ENCODE data around the gene CARMIL1. TPM values are rescaled to one million over a fixed set of nuclear protein-coding genes. Genes with fewer than 3 reads are reported as not detected.

The CARMIL1 gene
- total RNA-seq, 1 donor from 2014 or later = 1.7 TPM

DNA sequence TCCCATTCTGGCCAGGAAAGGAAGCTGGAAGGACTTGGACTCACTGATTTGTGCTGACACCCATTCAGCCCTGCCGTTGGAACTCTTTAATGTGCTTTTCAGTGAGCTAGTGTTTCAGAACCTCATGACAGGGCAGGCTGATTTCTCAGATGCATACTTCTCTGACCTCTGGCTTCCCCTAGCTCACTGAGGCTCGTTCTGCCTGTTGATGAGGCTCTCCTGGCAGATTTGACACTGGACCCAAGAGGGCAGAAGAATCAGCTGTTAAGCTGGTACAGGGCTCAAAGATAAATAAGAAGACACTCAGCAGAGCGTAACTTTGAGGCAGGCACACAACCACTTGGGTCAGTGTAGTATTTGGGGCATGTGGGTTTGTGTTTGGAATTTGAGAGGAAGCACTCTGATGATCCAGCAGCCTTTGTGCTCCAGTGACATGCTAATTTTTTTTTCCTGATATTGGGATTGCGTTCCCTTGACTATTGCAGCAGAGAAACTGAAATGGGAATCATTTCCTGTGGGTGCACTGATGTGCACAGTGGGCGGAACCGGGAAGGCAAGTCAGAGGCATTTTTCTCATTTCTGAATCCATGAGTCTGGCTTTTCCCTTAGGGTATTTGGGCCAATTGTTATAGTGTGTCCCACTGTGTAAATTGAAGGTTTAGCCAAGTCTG, 80.2 kb downstream of the CARMIL1 start:
- Mint-ChIP-seq H3K4me1 (ENCODE audit: low read depth) (no peaks in the 10 kb centered on the region), H3K27ac (no peak overlapping the region), H3K27me3 (ENCODE audit: insufficient read depth) (peaks cover 2% of the 10 kb centered on the region), H3K4me3 (no peak overlapping the region), H3K36me3 (ENCODE audit: low read depth) (no peaks in the 10 kb centered on the region), H3K9me3 (no peaks in the 10 kb centered on the region)
- DNase-seq (ENCODE audit: low spot score) = no peak
- intact Hi-C loops (cut with micrococcal nuclease) = loop anchor here (1.0 kb wide), 1 partner anchor 8 kb away; no protein-coding TSS in a partner anchor

GRCh38 chr6:25359891-25360290, 80.7 kb downstream of the CARMIL1 start:
- H3K4me1 Mint-ChIP-seq (ENCODE audit: low read depth) = no peaks in the 10 kb centered on the region
- no peak overlapping the region for H3K27ac Mint-ChIP-seq
- no peaks in the 10 kb centered on the region for H3K36me3 Mint-ChIP-seq (ENCODE audit: low read depth)
- DNase-seq (ENCODE audit: low spot score) = no peak
- intact Hi-C loops (cut with micrococcal nuclease) = loop anchor here (1.0 kb wide), 1 partner anchor 9 kb away; no protein-coding TSS in a partner anchor
- H3K9me3 Mint-ChIP-seq = no peaks in the 10 kb centered on the region
- peaks cover 2% of the 10 kb centered on the region for H3K27me3 Mint-ChIP-seq (ENCODE audit: insufficient read depth)
- no peak overlapping the region for H3K4me3 Mint-ChIP-seq

DNA sequence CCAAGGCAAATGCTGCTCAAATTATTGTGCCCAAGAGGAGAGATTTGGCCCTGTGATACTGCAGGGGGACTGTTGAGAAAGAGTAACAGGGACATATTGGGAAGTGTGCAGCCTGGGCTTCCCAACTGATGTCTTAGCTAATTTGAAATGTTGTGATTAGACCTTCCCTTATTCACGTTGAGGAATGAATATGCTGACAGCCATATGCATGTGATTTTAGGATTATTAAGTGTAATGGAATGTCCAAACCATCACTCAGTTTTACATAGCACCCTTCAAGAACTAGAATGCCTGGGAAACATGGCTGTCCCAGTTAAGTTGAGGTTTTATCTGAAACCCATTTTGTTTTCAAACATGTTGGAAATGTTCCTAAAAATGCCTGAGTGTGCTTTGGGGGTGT, 81.4 kb downstream of the CARMIL1 start:
- H3K36me3 Mint-ChIP-seq (ENCODE audit: low read depth) = no peaks in the 10 kb centered on the region
- intact Hi-C loops (cut with micrococcal nuclease) = no loop called here
- H3K27me3 Mint-ChIP-seq (ENCODE audit: insufficient read depth) = peaks cover 2% of the 10 kb centered on the region
- no peaks in the 10 kb centered on the region for H3K4me1 Mint-ChIP-seq (ENCODE audit: low read depth)
- no peaks in the 10 kb centered on the region for H3K9me3 Mint-ChIP-seq
- H3K27ac Mint-ChIP-seq = no peak overlapping the region
- no peak overlapping the region for H3K4me3 Mint-ChIP-seq
- DNase-seq (ENCODE audit: low spot score) = no peak

DNA sequence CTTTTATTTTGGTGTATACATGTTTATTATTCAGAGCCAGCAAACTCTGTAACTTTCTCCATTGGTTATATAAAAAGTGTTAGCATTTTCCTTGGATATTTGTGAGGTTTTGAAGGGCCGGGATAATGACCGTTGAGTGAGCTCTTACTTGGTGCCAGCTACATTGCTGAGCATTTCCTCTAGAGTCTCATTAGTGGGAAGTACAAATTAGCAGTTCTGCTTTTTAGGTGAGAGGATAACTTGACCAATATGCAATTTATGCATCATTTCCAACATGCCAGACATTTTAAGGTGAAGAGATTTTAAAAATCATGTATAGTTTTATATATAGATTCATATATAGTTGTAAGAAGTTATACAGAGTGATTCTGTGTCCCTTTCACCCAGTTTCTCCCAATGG, 84.3 kb downstream of the CARMIL1 start:
- no peak for DNase-seq (ENCODE audit: low spot score)
- Mint-ChIP-seq H3K27me3 (ENCODE audit: insufficient read depth) (peaks cover 2% of the 10 kb centered on the region), H3K9me3 (no peaks in the 10 kb centered on the region), H3K4me1 (ENCODE audit: low read depth) (peaks cover 24% of the 10 kb centered on the region), H3K36me3 (ENCODE audit: low read depth) (no peaks in the 10 kb centered on the region), H3K4me3 (no peak overlapping the region), H3K27ac (no peak overlapping the region)
- intact Hi-C loops (cut with micrococcal nuclease) = no loop called here

- DNase-seq (ENCODE audit: low spot score) = no peak
- Mint-ChIP-seq H3K36me3 (ENCODE audit: low read depth) (no peaks in the 10 kb centered on the region), H3K4me1 (ENCODE audit: low read depth) (peaks cover 42% of the 10 kb centered on the region), H3K27ac (no peak overlapping the region), H3K27me3 (ENCODE audit: insufficient read depth) (no peaks in the 10 kb centered on the region), H3K9me3 (no peaks in the 10 kb centered on the region), H3K4me3 (no peak overlapping the region)
- intact Hi-C loops (cut with micrococcal nuclease) = loop anchor here (5.0 kb wide), 4 partner anchors 228 to 597 kb away; partner anchors contain the start of gene TRIM38
Observed at GRCh38 chr6:25365154-25365553, 86.0 kb downstream of the CARMIL1 start.

GRCh38 chr6:25366903-25367545, 87.8 kb downstream of the CARMIL1 start:
- intact Hi-C loops (cut with micrococcal nuclease) = loop anchor here (1.0 to 5.0 kb wide), 7 partner anchors 88 to 595 kb away; partner anchors contain the start of genes CARMIL1 and TRIM38
- Mint-ChIP-seq H3K9me3 (peaks cover 7% of the 10 kb centered on the region), H3K36me3 (ENCODE audit: low read depth) (no peaks in the 10 kb centered on the region), H3K27ac (peak overlapping the region; percentile 85), H3K27me3 (ENCODE audit: insufficient read depth) (no peaks in the 10 kb centered on the region), H3K4me1 (ENCODE audit: low read depth) (peaks cover 60% of the 10 kb centered on the region), H3K4me3 (peak overlapping the region; percentile 67)
- peak; percentile 40 for DNase-seq (ENCODE audit: low spot score)

GRCh38 chr6:25369036-25369432, 89.9 kb downstream of the CARMIL1 start:
- Mint-ChIP-seq H3K4me1 (ENCODE audit: low read depth) (peaks cover 72% of the 10 kb centered on the region), H3K4me3 (no peak overlapping the region), H3K36me3 (ENCODE audit: low read depth) (peaks cover 4% of the 10 kb centered on the region), H3K27me3 (ENCODE audit: insufficient read depth) (no peaks in the 10 kb centered on the region), H3K27ac (peak overlapping the region; percentile 9), H3K9me3 (peaks cover 13% of the 10 kb centered on the region)
- DNase-seq (ENCODE audit: low spot score) = no peak
- intact Hi-C loops (cut with micrococcal nuclease) = loop anchor here (5.0 kb wide), 4 partner anchors 232 to 593 kb away; partner anchors contain the start of gene TRIM38

DNA sequence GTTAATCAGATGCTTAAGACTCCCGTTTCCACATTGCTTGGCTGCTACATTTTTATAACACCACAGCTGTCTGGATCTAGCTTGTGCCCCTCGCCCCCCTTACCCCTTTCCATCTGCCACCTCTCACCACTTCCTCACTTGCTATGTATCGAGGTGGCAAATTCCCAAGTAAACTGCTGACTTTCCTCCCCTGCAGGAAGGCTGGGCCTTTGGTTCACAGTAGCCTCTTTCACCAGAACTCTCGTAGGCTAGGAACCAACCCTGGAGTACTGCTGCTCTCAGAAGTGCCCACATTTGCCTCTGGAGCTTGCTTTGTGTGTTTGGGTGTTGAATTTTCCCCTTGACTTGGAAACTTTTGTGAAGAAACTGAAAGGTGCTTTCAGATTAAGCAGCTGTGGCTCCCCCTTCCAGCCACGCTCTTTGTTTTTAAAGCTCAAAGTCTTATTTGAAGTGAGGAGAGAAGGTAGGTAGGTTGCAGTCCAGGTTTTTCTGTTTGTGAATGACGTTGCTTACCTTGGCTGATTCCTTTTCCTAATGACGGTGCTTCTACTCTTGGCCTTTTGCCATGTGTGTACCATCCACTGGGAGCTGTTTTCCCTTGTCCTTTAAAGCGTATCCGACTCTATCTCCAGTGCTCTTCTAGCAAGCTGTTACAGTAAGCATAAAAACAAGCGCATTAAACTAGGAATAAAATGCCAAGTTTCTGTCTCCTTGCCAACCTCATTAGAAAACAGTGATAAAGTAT, 90.4 kb downstream of the CARMIL1 start:
- Mint-ChIP-seq H3K27me3 (ENCODE audit: insufficient read depth) (no peaks in the 10 kb centered on the region), H3K4me1 (ENCODE audit: low read depth) (peaks cover 73% of the 10 kb centered on the region), H3K9me3 (peaks cover 18% of the 10 kb centered on the region), H3K36me3 (ENCODE audit: low read depth) (peaks cover 4% of the 10 kb centered on the region), H3K4me3 (peak overlapping the region; percentile 62), H3K27ac (peak overlapping the region; percentile 91)
- DNase-seq (ENCODE audit: low spot score) = peak; percentile 7
- intact Hi-C loops (cut with micrococcal nuclease) = loop anchor here (2.0 to 5.0 kb wide), 6 partner anchors 35 to 593 kb away; partner anchors contain the start of gene TRIM38

DNA sequence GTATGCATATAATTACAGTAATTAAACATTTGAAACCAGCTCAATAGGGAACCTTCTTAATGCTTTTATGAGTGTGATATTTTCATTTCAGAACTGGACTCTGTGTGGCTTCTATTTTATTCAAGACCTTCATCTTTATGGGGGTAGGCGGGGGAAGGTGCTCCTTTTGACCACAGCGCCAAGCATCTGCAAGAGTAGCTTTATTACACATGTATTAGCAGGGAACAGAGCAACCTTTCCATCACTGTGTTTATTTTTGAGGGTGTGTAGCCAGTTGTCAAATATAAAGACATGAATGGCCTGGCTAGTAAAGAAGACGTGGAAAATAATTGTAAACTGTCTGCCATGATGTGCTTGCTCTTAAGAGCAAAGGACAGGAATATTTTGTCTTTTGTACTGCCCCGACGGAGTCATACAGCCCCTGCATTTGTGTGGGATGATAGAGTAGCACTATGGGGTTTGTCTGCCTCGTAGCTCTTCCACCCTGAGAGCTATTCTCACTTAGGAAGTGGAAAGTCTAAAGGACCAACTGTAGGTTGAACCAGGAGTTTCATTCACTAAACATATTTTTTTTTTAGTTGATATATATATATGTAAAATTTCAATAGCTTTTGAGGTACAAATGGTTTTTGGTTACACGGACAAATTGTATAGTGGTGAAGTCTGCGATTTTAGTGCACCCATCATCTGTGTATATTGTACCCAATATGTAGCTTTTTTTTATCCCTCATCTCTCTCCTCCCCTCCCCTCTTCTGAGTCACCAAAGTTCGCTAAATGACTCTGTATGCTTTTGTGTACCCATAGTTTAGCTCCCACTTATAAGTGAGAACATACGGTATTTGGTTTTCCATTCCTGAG, 91.2 kb downstream of the CARMIL1 start:
- intact Hi-C loops (cut with micrococcal nuclease) = loop anchor here (2.0 kb wide), 2 partner anchors 34 to 192 kb away; no protein-coding TSS in a partner anchor
- Mint-ChIP-seq H3K4me3 (peak overlapping the region; percentile 62), H3K27me3 (ENCODE audit: insufficient read depth) (no peaks in the 10 kb centered on the region), H3K9me3 (peaks cover 21% of the 10 kb centered on the region), H3K27ac (peak overlapping the region; percentile 91), H3K4me1 (ENCODE audit: low read depth) (peaks cover 73% of the 10 kb centered on the region), H3K36me3 (ENCODE audit: low read depth) (peaks cover 6% of the 10 kb centered on the region)
- DNase-seq (ENCODE audit: low spot score) = no peak

GRCh38 chr6:25371037-25371347, 91.8 kb downstream of the CARMIL1 start:
- intact Hi-C loops (cut with micrococcal nuclease) = loop anchor here (2.0 kb wide), 2 partner anchors 34 to 192 kb away; no protein-coding TSS in a partner anchor
- H3K9me3 Mint-ChIP-seq = peaks cover 25% of the 10 kb centered on the region
- no peak for DNase-seq (ENCODE audit: low spot score)
- H3K4me1 Mint-ChIP-seq (ENCODE audit: low read depth) = peaks cover 73% of the 10 kb centered on the region
- H3K27ac Mint-ChIP-seq = peak overlapping the region; percentile 65
- H3K4me3 Mint-ChIP-seq = peak overlapping the region; percentile 21
- H3K36me3 Mint-ChIP-seq (ENCODE audit: low read depth) = peaks cover 10% of the 10 kb centered on the region
- no peaks in the 10 kb centered on the region for H3K27me3 Mint-ChIP-seq (ENCODE audit: insufficient read depth)

GRCh38 chr6:25375125-25375524, 96.0 kb downstream of the CARMIL1 start:
- Mint-ChIP-seq H3K36me3 (ENCODE audit: low read depth) (peaks cover 12% of the 10 kb centered on the region), H3K27me3 (ENCODE audit: insufficient read depth) (no peaks in the 10 kb centered on the region), H3K9me3 (peaks cover 25% of the 10 kb centered on the region), H3K27ac (no peak overlapping the region), H3K4me1 (ENCODE audit: low read depth) (peaks cover 32% of the 10 kb centered on the region), H3K4me3 (no peak overlapping the region)
- no peak for DNase-seq (ENCODE audit: low spot score)
- intact Hi-C loops (cut with micrococcal nuclease) = no loop called here

- no peak for DNase-seq (ENCODE audit: low spot score)
- Mint-ChIP-seq H3K36me3 (ENCODE audit: low read depth) (peaks cover 12% of the 10 kb centered on the region), H3K27me3 (ENCODE audit: insufficient read depth) (no peaks in the 10 kb centered on the region), H3K4me1 (ENCODE audit: low read depth) (peaks cover 7% of the 10 kb centered on the region), H3K9me3 (peaks cover 22% of the 10 kb centered on the region), H3K27ac (no peak overlapping the region), H3K4me3 (no peak overlapping the region)
- intact Hi-C loops (cut with micrococcal nuclease) = no loop called here
Observed at GRCh38 chr6:25377664-25378063, 98.5 kb downstream of the CARMIL1 start.

Measured in activated T-helper 1 cell treated with anti-CD3 and anti-CD28 coated beads, Interleukin-12 subunit alpha, Interleukin-12 subunit beta, Interleukin-2, Interleukin-4 antibody, amounts not matched to agents 30 ng/mL and 10 ng/mL and 1 ng/mL, durations not matched to agents 14 hours and 24 hours and 36 hours (primary cell).